D721Med (cell line): ENCODE measurements around the gene GSTT2.

Source experiments
- DNase-seq: peaks from one replicate; pipeline ENCODE4 v3.0.0; 2011; ENCODE audit warnings: low spot score; ENCODE audit not compliant: insufficient read length
- FAIRE-seq: peaks from 2 replicates; lab custom pipeline; 2011; peaks lifted over from hg19 to GRCh38; lab: Jason Lieb, UNC
- CTCF ChIP-seq: IDR thresholded peaks from 2 replicates; pipeline ENCODE4 v1.5.1; 2012; ENCODE audit warnings: mild to moderate bottlenecking, control low read depth; ENCODE audit not compliant: insufficient read depth; ENCODE audit errors: missing control alignments

The GSTT2 gene

GRCh38 chr22:24002851-24003250 lies 22.9 kb downstream of the GSTT2 start:
- no peak for TF ChIP-seq CTCF
- DNase-seq (no peak), FAIRE-seq (no peak)

GRCh38 chr22:24003887-24004286 lies 24.0 kb downstream of the GSTT2 start:
- FAIRE-seq = no peak
- no peak for DNase-seq

GRCh38 chr22:24005201-24005600 lies 25.3 kb downstream of the GSTT2 start, which contains the start of gene GSTT4:
Gene GSTT4, minus strand, starts transcription at chr22:24005453. Its CDS starts 97 bp downstream, at chr22:24005356.
- DNase-seq = no peak
- no peak for TF ChIP-seq CTCF
- no peak for FAIRE-seq

More at GRCh38 chr22:24003887-24004286, 24.0 kb downstream of the GSTT2 start:
- TF ChIP-seq CTCF = no peak

GRCh38 chr22:24006207-24006913 lies 26.4 kb downstream of the GSTT2 start:
- FAIRE-seq (no peak), DNase-seq (no peak)
- no peak for TF ChIP-seq CTCF

GRCh38 chr22:24006914-24007214 lies 26.9 kb downstream of the GSTT2 start:
- DNase-seq (no peak), FAIRE-seq (no peak)
- no peak for TF ChIP-seq CTCF

GRCh38 chr22:24007253-24008021 lies 27.5 kb downstream of the GSTT2 start:
- DNase-seq (no peak), FAIRE-seq (no peak)
- no peak for TF ChIP-seq CTCF

- FAIRE-seq = no peak
- no peak for DNase-seq
- TF ChIP-seq CTCF = no peak
Measured at GRCh38 chr22:24008022-24008283, 28.0 kb downstream of the GSTT2 start.
